Fibroblast of skin of abdomen (primary cell): ENCODE measurements around the gene WWP2. TPM values are rescaled to one million over a fixed set of nuclear protein-coding genes. Genes with fewer than 3 reads are reported as not detected.
"Not testable (repeated sequence)": the region's sequence is repeated elsewhere in the genome, so short reads cannot be mapped to it uniquely, and the experiment has no call there.

Experiments
- DNase-seq: peaks from one replicate; pipeline ENCODE4 v3.0.0-alpha.2; 2013
- polyA plus RNA-seq, 2 experiments: library from polyadenylated mRNA; unstranded; fragments of 120-200 nt; gene quantifications; one replicate each; pipeline ENCODE4 v1.2.1, GENCODE V29; 2013; ENCODE audit not compliant: insufficient read length in 2 of 2

Gene WWP2
- 17.4 TPM for polyA plus RNA-seq (2013, experiment 1 of 2; ENCODE audit: insufficient read length)
- 16.9 TPM for polyA plus RNA-seq (2013, experiment 2 of 2; ENCODE audit: insufficient read length)

- peak; percentile 69 for DNase-seq
Measured at GRCh38 chr16:69761983-69762813, at the start of gene WWP2. WWP2 (plus strand) TSS chr16:69762332; CDS start chr16:69787011, 24,679 bp downstream.

DNA sequence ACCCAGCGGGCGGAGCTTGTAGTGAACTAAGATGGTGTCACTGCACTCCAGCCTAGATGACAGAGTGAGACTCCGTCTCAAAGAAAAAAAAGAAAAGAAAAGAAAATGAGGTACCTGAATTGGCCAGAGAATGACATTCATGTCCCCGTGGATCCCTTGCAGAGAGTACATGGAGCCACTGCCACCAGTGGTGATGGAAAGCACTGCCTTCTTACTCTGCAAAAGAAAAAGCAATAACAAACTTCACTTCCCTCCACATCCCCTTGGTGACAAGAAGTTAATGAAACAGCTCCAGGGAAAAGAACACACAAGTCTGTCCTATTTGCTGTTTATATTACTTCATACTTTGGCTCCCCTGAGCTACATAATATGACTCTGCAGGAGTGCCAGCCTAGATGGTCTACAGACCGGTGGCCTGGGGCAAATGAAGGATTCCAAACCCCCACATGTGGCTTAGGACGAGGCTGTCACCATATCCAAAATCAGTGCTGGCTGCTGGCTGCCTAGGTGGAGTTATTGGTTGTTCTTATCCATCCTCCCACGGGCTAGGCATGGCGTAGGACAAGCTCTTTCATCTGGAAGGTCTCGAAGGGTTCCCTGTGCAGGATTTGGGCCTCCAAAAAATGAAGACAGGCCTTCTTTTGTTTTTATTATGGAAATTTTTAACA lies 49.1 kb upstream of the WWP2 start:
- DNase-seq = no peak

GRCh38 chr16:69717066-69717465 lies 45.1 kb upstream of the WWP2 start:
- no peak for DNase-seq

DNA sequence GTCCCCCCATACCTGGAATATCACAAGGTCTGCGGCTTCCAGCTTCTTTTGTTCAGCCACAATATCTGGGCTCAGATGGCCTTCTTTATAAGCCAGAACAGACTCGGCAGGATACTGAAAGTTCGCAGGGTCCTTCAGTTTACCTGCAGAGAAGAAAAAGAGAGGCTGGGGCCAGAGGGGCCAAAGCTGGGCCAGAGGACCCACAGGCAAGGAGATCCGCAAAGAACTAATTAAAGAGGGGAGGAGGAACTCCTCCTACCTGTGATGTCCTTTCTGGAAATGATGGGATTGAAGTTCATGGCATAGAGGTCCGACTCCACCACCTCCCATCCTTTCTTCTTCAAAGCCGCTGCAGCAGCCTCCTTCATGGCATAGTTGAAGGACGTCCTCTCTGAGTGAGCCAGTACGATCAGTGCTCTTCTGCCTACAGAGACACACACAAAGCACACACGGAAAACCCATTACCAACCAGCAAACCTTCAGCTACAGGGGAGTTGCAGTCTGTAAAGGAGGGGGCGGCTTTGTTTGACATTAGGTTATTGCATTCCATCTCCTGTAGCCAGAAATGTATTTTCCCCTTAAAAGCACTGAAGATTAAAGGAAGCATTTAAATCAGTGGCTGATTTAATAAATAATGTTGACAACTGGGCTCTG lies 43.9 kb upstream of the WWP2 start:
- DNase-seq = no peak

DNA sequence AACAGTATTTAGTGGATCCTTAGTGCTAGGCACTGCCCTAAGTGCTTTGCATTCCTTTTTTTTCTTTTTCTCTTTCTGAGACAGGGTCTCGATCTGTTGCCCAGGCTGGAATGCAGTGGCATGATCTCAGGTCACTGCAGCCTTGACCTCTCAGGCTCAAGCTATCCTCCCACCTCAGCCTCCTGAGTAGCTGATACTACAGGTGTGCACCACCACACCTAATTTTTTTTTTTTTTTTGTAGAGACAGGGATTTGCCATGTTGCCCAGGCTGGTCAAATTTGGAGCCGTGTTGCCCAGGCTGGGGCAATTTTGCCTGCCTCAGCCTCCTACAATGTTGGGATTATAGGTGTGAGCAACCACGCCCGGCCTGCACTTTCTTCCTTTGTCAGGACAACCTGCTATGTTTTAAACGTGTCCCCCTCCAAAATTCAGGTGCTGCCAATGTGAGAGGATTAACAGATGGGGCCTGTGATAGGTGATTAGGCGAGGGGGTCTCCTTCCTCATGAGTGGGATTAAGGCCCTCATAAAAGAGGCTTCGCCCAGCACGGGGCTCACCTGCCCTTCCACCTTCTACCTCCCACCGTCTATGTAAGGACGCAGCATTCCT lies 41.2 kb upstream of the WWP2 start:
- DNase-seq = no peak

GRCh38 chr16:69721441-69721957 lies 40.6 kb upstream of the WWP2 start:
- no peak for DNase-seq

- DNase-seq = no peak
Measured at GRCh38 chr16:69724414-69724873, 37.7 kb upstream of the WWP2 start.

- DNase-seq = peak; percentile 10
Measured at GRCh38 chr16:69724981-69725479, 37.1 kb upstream of the WWP2 start.

- DNase-seq = no peak
Measured at GRCh38 chr16:69725480-69726312, 36.4 kb upstream of the WWP2 start.

DNA sequence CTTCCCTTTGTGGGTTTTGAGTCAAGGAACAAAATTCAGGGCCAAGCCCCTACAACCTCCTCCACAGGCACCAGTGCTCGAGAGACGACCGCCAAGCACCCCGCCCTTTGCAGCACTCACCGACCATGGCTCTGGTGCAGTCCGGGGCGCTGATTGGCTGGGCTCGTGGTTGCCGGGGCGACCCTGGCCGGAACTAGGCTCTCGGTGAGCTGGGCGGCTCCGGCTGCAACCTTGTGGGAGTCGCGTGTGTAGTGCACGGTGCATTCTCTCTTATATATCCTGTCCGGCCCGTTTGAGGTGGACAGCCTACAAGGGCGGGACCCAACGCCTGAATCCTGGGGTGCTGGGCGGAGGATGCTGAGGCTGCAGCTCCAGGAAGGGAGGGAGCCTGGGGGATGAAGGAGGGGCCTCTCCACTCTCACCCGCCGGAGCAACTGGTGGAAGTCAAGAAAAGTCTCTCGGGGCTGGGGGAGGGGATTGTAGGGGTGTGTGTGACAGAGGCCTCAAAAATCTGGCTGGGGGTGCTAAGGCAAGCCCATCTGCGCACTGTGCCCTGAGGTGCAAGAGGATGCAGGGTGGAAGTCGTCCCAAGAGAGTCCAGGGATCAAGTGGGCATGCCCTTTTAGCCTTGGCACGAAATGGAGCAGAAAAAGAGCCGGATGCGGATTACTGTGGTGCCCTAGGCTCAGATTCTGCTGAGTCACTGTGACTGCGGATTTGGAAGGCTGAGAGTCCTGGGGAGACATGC lies 35.6 kb upstream of the WWP2 start, which contains the start of gene NQO1:
NQO1 (minus strand) TSS at position 248 of the 748 bp plus-strand sequence; CDS start at position 127, 121 bp downstream.
- peak; percentile 97 for DNase-seq

GRCh38 chr16:69727916-69728270 lies 34.2 kb upstream of the WWP2 start:
- DNase-seq = no peak

DNA sequence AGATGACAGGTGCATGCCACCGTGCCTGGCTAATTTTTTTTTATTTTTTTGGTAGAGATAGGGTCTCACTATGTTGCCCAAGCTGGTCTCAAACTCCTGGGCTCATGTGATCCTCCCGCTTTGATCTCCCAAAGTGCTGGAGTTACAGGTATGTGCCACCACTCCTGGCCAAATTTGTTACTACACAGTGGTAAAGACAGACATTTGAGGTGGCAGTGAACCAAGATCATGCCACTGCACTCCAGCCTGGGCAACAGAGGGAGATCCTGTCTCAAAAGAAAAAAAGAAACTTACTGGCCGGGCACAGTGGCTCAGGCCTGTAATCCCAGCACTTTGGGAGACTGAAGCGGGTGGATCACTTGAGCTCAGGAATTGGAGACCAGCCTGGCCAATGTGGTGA lies 33.1 kb upstream of the WWP2 start:
- not testable (repeated sequence) for DNase-seq

- not testable (repeated sequence) for DNase-seq
Measured at GRCh38 chr16:69731280-69731679, 30.9 kb upstream of the WWP2 start.

DNA sequence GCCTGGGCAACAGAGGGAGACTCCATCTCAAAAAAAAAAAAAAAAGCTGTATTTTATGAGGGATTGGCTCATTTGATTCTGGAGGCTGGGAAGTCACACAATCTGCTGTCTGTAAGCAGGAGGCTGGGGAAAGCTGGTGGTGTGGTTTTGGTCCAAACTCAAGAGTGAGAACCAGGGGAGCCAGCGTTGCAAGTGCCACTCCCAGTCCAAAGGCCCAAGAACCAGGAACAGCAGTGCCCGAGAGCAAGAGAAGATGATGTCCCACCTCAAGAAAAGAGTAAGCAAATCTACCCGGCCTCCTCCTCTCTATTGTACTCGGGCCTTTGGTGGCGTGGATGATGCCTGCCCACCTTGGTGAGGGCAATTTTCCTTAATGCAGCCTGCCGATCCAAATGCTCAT lies 30.0 kb upstream of the WWP2 start:
- DNase-seq = no peak

DNA sequence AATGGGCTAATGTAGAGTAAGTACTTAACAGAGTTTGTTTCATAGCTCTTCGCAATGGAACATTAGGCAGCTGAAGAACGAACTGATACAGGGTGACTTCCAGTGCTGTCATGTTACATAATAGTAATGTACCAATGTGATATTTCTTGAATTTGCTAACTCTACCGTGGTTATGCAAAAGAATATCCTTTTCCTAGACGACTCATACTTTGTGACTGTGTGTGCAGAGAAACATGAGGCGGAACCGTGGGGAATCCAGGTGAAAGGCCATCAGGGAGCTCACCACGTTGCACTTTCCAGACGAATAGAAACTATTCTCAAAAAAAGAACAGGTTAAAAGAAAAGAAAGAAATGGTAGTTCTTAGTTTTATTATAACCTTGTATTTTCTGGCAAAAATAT lies 20.6 kb upstream of the WWP2 start:
- no peak for DNase-seq

DNA sequence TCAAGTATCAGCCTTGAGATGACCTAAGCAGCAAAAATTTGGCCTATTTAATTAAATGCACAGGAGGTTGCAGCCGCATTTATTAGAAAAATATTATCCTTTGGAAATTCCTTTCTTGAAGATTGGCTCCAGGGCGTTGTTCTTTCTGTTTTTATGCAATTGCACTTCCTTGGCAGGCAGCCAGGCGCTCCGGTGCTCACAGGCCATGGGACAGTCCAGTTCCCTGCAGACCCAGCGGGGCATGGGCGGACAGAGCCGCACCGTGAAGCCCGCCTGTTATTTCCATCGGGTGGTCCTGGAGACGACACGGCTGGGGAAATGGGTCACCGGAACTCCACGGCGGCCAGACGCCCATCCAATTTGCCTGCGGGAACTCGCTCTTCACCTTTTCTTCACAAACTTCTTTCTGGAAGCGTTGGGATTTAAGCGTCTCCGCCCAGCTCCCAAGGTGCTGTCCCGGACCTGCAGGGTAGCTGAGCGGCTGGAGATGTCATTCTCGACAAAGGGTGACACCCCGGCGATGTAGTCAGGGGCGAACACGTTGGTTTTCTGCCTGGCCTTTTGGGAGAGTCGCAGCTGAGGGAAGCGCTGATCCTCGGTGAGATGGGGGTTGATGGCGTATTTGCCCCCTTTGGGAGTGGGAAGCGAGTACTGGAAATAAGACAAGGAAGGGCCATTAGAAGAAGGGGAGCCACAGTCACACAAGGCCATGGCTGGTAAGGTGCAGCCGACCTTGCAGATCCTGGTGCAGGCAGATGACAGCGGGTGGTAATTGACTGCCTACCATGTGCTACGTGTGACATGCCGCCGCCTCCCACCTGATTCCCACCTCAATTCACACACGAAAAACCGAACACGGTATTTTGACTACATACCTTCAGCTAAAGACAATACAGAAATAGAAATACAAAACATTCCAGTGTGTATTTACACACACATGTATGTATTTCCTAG lies 19.9 kb upstream of the WWP2 start:
- no peak for DNase-seq

GRCh38 chr16:69744363-69745231 lies 17.5 kb upstream of the WWP2 start:
- no peak for DNase-seq

- no peak for DNase-seq
Measured at GRCh38 chr16:69745232-69745612, 16.9 kb upstream of the WWP2 start.
